Naive B cell (primary cell): ENCODE results near the gene AFF3. TPM values are rescaled to one million over a fixed set of nuclear protein-coding genes. Genes with fewer than 3 reads are reported as not detected.

Experiments used
- ATAC-seq, 2 donors: fragments of 150-1000 bp; cut with Tn5 transposase; 2 replicates each; pipeline ENCODE4 v1.10.0; 2021; ENCODE audit warnings: low read depth in 2 of 2, mild to moderate bottlenecking in 2 of 2, moderate library complexity in 2 of 2
- DNase-seq: peaks from one replicate; pipeline ENCODE4 v3.0.0; 2022
- H3K27ac Mint-ChIP-seq, 6 donors: one replicate each; pipeline ENCODE4 v1.8.0; 2020 to 2022; ENCODE audit warnings: mild to moderate bottlenecking in 6 of 6, mixed read lengths in 6 of 6, moderate library complexity in 5 of 6, inconsistent platforms in 2 of 6
- H3K27me3 Mint-ChIP-seq, 3 donors: one replicate each; pipeline ENCODE4 v1.8.0; 2021 to 2022; ENCODE audit warnings: mixed read lengths in 3 of 3, mild to moderate bottlenecking in 1 of 3
- H3K36me3 Mint-ChIP-seq, 2 donors: one replicate each; pipeline ENCODE4 v1.8.0; 2020 to 2022; ENCODE audit warnings: mixed read lengths in 2 of 2, inconsistent platforms in 1 of 2, mild to moderate bottlenecking in 1 of 2
- H3K4me1 Mint-ChIP-seq, 3 donors: one replicate each; pipeline ENCODE4 v1.8.0; 2020 to 2022; ENCODE audit warnings: mixed read lengths in 3 of 3, inconsistent platforms in 1 of 3, mild to moderate bottlenecking in 1 of 3, moderate library complexity in 1 of 3
- H3K4me3 Mint-ChIP-seq, 8 donors: one replicate each; pipeline ENCODE4 v1.8.0; 2020 to 2022; ENCODE audit warnings: mild to moderate bottlenecking in 8 of 8, mixed read lengths in 8 of 8, moderate library complexity in 8 of 8, inconsistent platforms in 2 of 8
- H3K9me3 Mint-ChIP-seq, 7 donors: one replicate each; pipeline ENCODE4 v1.8.0; 2020 to 2022; ENCODE audit warnings: mixed read lengths in 7 of 7, mild to moderate bottlenecking in 5 of 7, inconsistent platforms in 2 of 7, moderate library complexity in 1 of 7
- polyA plus RNA-seq, 6 donors: library from polyadenylated mRNA; unstranded; fragments of 300-500 nt; fragmentation: Illumina TruSeq; gene quantifications; one replicate each; pipeline ENCODE4 v1.2.3, GENCODE V29; 2021; ENCODE audit warnings: low read depth in 6 of 6

The AFF3 gene
- polyA plus RNA-seq, result 100 to 1,000 TPM in 2 of 6 donors, 10 to 100 TPM in 4; 43.8 to 255 (median 96.8) TPM

- H3K27me3 Mint-ChIP-seq, result no peaks in the 10 kb centered on the region
- peaks cover 25% of the 10 kb centered on the region in 2 donors for H3K36me3 Mint-ChIP-seq
- H3K27ac Mint-ChIP-seq, result peak within 1 kb of the TSS; percentile 80 to 98 (median 94)
- peak; percentile 90 for DNase-seq
- peaks cover 0 to 9% (median 2%) of the 10 kb centered on the region in 7 donors for H3K9me3 Mint-ChIP-seq
- H3K4me1 Mint-ChIP-seq, result peaks cover 51 to 76% (median 71%) of the 10 kb centered on the region in 3 donors
- ATAC-seq, result peak; percentile 93 to 94
- H3K4me3 Mint-ChIP-seq, result peak within 1 kb of the TSS in 5 of 8 donors; percentile 92 to 100 (median 98)
Measured at GRCh38 chr2:100142393-100142792, at the start of gene AFF3. TSS of gene AFF3 (minus strand) at chr2:100142590. CDS start at chr2:100104454, 38,136 bp downstream.

GRCh38 chr2:100189387-100189786, 47.0 kb upstream of the AFF3 start:
- Mint-ChIP-seq H3K27ac (no peak overlapping the region), H3K36me3 (no peaks in the 10 kb centered on the region), H3K27me3 (peaks cover 0 to 10% (median 8%) of the 10 kb centered on the region in 3 donors), H3K9me3 (no peaks in the 10 kb centered on the region), H3K4me3 (no peak overlapping the region), H3K4me1 (peaks cover 11 to 17% (median 14%) of the 10 kb centered on the region in 3 donors)
- no peak for ATAC-seq
- no peak for DNase-seq

- Mint-ChIP-seq H3K27ac (no peak overlapping the region), H3K27me3 (peaks cover 0 to 10% (median 8%) of the 10 kb centered on the region in 3 donors), H3K4me3 (no peak overlapping the region), H3K36me3 (no peaks in the 10 kb centered on the region), H3K9me3 (no peaks in the 10 kb centered on the region), H3K4me1 (peaks cover 11 to 18% (median 13%) of the 10 kb centered on the region in 3 donors)
- DNase-seq (no peak), ATAC-seq (no peak)
Measured at GRCh38 chr2:100188326-100188725, 45.9 kb upstream of the AFF3 start.

GRCh38 chr2:100186126-100186525, 43.7 kb upstream of the AFF3 start:
- DNase-seq (no peak), ATAC-seq (no peak)
- peak overlapping the region in 2 of 6 donors; percentile 41 to 58 for H3K27ac Mint-ChIP-seq
- H3K27me3 Mint-ChIP-seq, result peaks cover 0 to 6% (median 0%) of the 10 kb centered on the region in 3 donors
- H3K36me3 Mint-ChIP-seq, result no peaks in the 10 kb centered on the region
- no peaks in the 10 kb centered on the region for H3K9me3 Mint-ChIP-seq
- H3K4me1 Mint-ChIP-seq, result peaks cover 5 to 11% (median 8%) of the 10 kb centered on the region in 3 donors
- no peak overlapping the region for H3K4me3 Mint-ChIP-seq

GRCh38 chr2:100185516-100185915, 43.1 kb upstream of the AFF3 start:
- H3K4me1 Mint-ChIP-seq, result peaks cover 4 to 11% (median 8%) of the 10 kb centered on the region in 3 donors
- H3K27ac Mint-ChIP-seq, result no peak overlapping the region
- peaks cover 0 to 6% (median 0%) of the 10 kb centered on the region in 3 donors for H3K27me3 Mint-ChIP-seq
- H3K36me3 Mint-ChIP-seq, result no peaks in the 10 kb centered on the region
- no peak for ATAC-seq
- DNase-seq, result no peak
- no peaks in the 10 kb centered on the region for H3K9me3 Mint-ChIP-seq
- no peak overlapping the region for H3K4me3 Mint-ChIP-seq

GRCh38 chr2:100185105-100185504, 42.7 kb upstream of the AFF3 start:
- H3K36me3 Mint-ChIP-seq, result no peaks in the 10 kb centered on the region
- H3K9me3 Mint-ChIP-seq, result no peaks in the 10 kb centered on the region
- no peak overlapping the region for H3K4me3 Mint-ChIP-seq
- H3K27ac Mint-ChIP-seq, result peak overlapping the region in 1 of 6 donors; percentile 34
- ATAC-seq (no peak), DNase-seq (no peak)
- peaks cover 4 to 11% (median 8%) of the 10 kb centered on the region in 3 donors for H3K4me1 Mint-ChIP-seq
- H3K27me3 Mint-ChIP-seq, result peaks cover 0 to 6% (median 0%) of the 10 kb centered on the region in 3 donors

GRCh38 chr2:100184055-100184737, 41.8 kb upstream of the AFF3 start:
- no peaks in the 10 kb centered on the region for H3K9me3 Mint-ChIP-seq
- no peak overlapping the region for H3K27ac Mint-ChIP-seq
- DNase-seq (no peak), ATAC-seq (no peak)
- peaks cover 6 to 16% (median 8%) of the 10 kb centered on the region in 3 donors for H3K4me1 Mint-ChIP-seq
- H3K4me3 Mint-ChIP-seq, result no peak overlapping the region
- peaks cover 0 to 6% (median 0%) of the 10 kb centered on the region in 3 donors for H3K27me3 Mint-ChIP-seq
- H3K36me3 Mint-ChIP-seq, result no peaks in the 10 kb centered on the region

- Mint-ChIP-seq H3K36me3 (no peaks in the 10 kb centered on the region), H3K9me3 (no peaks in the 10 kb centered on the region), H3K4me3 (peak overlapping the region in 1 of 8 donors; percentile 37), H3K4me1 (peaks cover 17 to 28% (median 20%) of the 10 kb centered on the region in 3 donors), H3K27me3 (peaks cover 0 to 6% (median 0%) of the 10 kb centered on the region in 3 donors), H3K27ac (peak overlapping the region in 2 of 6 donors; percentile 16 to 49)
- DNase-seq (no peak), ATAC-seq (no peak)
Measured at GRCh38 chr2:100182494-100183361, 40.3 kb upstream of the AFF3 start.

- Mint-ChIP-seq H3K9me3 (no peaks in the 10 kb centered on the region), H3K27me3 (no peaks in the 10 kb centered on the region), H3K4me3 (no peak overlapping the region), H3K27ac (no peak overlapping the region), H3K4me1 (peaks cover 17 to 28% (median 20%) of the 10 kb centered on the region in 3 donors), H3K36me3 (no peaks in the 10 kb centered on the region)
- ATAC-seq (no peak), DNase-seq (no peak)
Measured at GRCh38 chr2:100180503-100180902, 38.1 kb upstream of the AFF3 start.

- no peak overlapping the region for H3K4me3 Mint-ChIP-seq
Measured at GRCh38 chr2:100179806-100180205, 37.4 kb upstream of the AFF3 start.

GRCh38 chr2:100178864-100179263, 36.5 kb upstream of the AFF3 start:
- peak overlapping the region in 1 of 6 donors; percentile 56 for H3K27ac Mint-ChIP-seq
- no peaks in the 10 kb centered on the region for H3K9me3 Mint-ChIP-seq
- no peaks in the 10 kb centered on the region for H3K27me3 Mint-ChIP-seq
- no peak for ATAC-seq
- peaks cover 16 to 25% (median 20%) of the 10 kb centered on the region in 3 donors for H3K4me1 Mint-ChIP-seq
- DNase-seq, result no peak
- no peaks in the 10 kb centered on the region for H3K36me3 Mint-ChIP-seq
- no peak overlapping the region for H3K4me3 Mint-ChIP-seq

More at GRCh38 chr2:100179806-100180205, 37.4 kb upstream of the AFF3 start:
- Mint-ChIP-seq H3K36me3 (no peaks in the 10 kb centered on the region), H3K9me3 (no peaks in the 10 kb centered on the region), H3K27me3 (no peaks in the 10 kb centered on the region), H3K4me1 (peaks cover 17 to 28% (median 20%) of the 10 kb centered on the region in 3 donors), H3K27ac (no peak overlapping the region)
- ATAC-seq, result no peak
- DNase-seq, result no peak

GRCh38 chr2:100178085-100178788, 35.8 kb upstream of the AFF3 start:
- Mint-ChIP-seq H3K36me3 (no peaks in the 10 kb centered on the region), H3K27ac (peak overlapping the region in 1 of 6 donors; percentile 56), H3K4me1 (peaks cover 22 to 31% (median 23%) of the 10 kb centered on the region in 3 donors), H3K27me3 (no peaks in the 10 kb centered on the region), H3K4me3 (peak overlapping the region in 1 of 8 donors; percentile 33), H3K9me3 (no peaks in the 10 kb centered on the region)
- ATAC-seq, result peak; percentile 75 to 89
- peak; percentile 22 for DNase-seq

GRCh38 chr2:100176925-100177324, 34.5 kb upstream of the AFF3 start:
- ATAC-seq, result no peak
- no peaks in the 10 kb centered on the region for H3K27me3 Mint-ChIP-seq
- H3K27ac Mint-ChIP-seq, result peak overlapping the region in 1 of 6 donors; percentile 47
- no peak overlapping the region for H3K4me3 Mint-ChIP-seq
- no peak for DNase-seq
- H3K4me1 Mint-ChIP-seq, result peaks cover 22 to 28% (median 23%) of the 10 kb centered on the region in 3 donors
- H3K36me3 Mint-ChIP-seq, result no peaks in the 10 kb centered on the region
- no peaks in the 10 kb centered on the region for H3K9me3 Mint-ChIP-seq
